ENCODE measurements around the gene SPI1.
A peak's percentile ranks its signal among the peaks of the same experiment; 100 is the strongest.

SPI1 gene

GRCh38 chr11:47356998-47357329 lies 21.4 kb downstream of the SPI1 start:
- no peaks in the 10 kb centered on the region for H3K4me1 ChIP-seq (ENCODE audit: control insufficient read depth, insufficient read depth, low read length)
- no peak overlapping the region for H3K4me3 ChIP-seq (ENCODE audit: low read depth, low read length)
- ChIA-PET CTCF (interaction anchor here (0.6 to 1.4 kb wide), 4 partner anchors 17 to 1029 kb away, joined by 4 to 5 read pairs (median 4); no protein-coding TSS in a partner anchor), POLR2A (no interaction called here)
- no peak overlapping the region for H3K27ac ChIP-seq (ENCODE audit: extremely low read depth, low read depth, low read length)
- H3K36me3 ChIP-seq (ENCODE audit: control insufficient read depth in 2 of 2, insufficient read depth in 1 of 2, low read length in 2 of 2), result no peaks in the 10 kb centered on the region
- TF ChIP-seq, protein P1, sequence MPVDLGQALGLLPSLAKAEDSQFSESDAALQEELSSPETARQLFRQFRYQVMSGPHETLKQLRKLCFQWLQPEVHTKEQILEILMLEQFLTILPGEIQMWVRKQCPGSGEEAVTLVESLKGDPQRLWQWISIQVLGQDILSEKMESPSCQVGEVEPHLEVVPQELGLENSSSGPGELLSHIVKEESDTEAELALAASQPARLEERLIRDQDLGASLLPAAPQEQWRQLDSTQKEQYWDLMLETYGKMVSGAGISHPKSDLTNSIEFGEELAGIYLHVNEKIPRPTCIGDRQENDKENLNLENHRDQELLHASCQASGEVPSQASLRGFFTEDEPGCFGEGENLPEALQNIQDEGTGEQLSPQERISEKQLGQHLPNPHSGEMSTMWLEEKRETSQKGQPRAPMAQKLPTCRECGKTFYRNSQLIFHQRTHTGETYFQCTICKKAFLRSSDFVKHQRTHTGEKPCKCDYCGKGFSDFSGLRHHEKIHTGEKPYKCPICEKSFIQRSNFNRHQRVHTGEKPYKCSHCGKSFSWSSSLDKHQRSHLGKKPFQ (tag by site-specific recombination; IDR thresholded peaks at IDR 0.05), result peak; percentile 97
- TF ChIP-seq ZNF16 (tag by site-specific recombination; IDR thresholded peaks at IDR 0.05; ENCODE audit: low read depth) (no peak), ZNF660 (tag by site-specific recombination; IDR thresholded peaks at IDR 0.05) (no peak), REPIN1 (tag by site-specific recombination; IDR thresholded peaks at IDR 0.05; ENCODE audit: low read depth) (no peak), ZSCAN23 (tag by site-specific recombination; IDR thresholded peaks at IDR 0.05) (no peak), ZFHX2 (tag by site-specific recombination; conservative IDR thresholded peaks at IDR 0.05) (peak; percentile 8; the same call in 1 of the 2 replicates), ZNF473 (tag by site-specific recombination; IDR thresholded peaks at IDR 0.05) (no peak), ZNF544 (tag by site-specific recombination; IDR thresholded peaks at IDR 0.05) (no peak), ZNF596 (tag by site-specific recombination; IDR thresholded peaks at IDR 0.05) (no peak), ZNF169 (tag by site-specific recombination; IDR thresholded peaks at IDR 0.05) (no peak), ZNF311 (tag by site-specific recombination; IDR thresholded peaks at IDR 0.05; ENCODE audit: borderline replicate concordance) (no peak), ATF2 (tag by site-specific recombination; IDR thresholded peaks at IDR 0.05; ENCODE audit: low read depth) (no peak), ZNF23 (tag by site-specific recombination; IDR thresholded peaks at IDR 0.05; ENCODE audit: borderline replicate concordance) (no peak)
- TF ChIP-seq, protein P2, sequence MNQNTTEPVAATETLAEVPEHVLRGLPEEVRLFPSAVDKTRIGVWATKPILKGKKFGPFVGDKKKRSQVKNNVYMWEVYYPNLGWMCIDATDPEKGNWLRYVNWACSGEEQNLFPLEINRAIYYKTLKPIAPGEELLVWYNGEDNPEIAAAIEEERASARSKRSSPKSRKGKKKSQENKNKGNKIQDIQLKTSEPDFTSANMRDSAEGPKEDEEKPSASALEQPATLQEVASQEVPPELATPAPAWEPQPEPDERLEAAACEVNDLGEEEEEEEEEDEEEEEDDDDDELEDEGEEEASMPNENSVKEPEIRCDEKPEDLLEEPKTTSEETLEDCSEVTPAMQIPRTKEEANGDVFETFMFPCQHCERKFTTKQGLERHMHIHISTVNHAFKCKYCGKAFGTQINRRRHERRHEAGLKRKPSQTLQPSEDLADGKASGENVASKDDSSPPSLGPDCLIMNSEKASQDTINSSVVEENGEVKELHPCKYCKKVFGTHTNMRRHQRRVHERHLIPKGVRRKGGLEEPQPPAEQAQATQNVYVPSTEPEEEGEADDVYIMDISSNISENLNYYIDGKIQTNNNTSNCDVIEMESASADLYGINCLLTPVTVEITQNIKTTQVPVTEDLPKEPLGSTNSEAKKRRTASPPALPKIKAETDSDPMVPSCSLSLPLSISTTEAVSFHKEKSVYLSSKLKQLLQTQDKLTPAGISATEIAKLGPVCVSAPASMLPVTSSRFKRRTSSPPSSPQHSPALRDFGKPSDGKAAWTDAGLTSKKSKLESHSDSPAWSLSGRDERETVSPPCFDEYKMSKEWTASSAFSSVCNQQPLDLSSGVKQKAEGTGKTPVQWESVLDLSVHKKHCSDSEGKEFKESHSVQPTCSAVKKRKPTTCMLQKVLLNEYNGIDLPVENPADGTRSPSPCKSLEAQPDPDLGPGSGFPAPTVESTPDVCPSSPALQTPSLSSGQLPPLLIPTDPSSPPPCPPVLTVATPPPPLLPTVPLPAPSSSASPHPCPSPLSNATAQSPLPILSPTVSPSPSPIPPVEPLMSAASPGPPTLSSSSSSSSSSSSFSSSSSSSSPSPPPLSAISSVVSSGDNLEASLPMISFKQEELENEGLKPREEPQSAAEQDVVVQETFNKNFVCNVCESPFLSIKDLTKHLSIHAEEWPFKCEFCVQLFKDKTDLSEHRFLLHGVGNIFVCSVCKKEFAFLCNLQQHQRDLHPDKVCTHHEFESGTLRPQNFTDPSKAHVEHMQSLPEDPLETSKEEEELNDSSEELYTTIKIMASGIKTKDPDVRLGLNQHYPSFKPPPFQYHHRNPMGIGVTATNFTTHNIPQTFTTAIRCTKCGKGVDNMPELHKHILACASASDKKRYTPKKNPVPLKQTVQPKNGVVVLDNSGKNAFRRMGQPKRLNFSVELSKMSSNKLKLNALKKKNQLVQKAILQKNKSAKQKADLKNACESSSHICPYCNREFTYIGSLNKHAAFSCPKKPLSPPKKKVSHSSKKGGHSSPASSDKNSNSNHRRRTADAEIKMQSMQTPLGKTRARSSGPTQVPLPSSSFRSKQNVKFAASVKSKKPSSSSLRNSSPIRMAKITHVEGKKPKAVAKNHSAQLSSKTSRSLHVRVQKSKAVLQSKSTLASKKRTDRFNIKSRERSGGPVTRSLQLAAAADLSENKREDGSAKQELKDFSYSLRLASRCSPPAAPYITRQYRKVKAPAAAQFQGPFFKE (tag by site-specific recombination; IDR thresholded peaks at IDR 0.05; ENCODE audit: borderline replicate concordance), result peak; percentile 84; the same call in 1 of the 2 replicates
- TF ChIP-seq, protein P3, sequence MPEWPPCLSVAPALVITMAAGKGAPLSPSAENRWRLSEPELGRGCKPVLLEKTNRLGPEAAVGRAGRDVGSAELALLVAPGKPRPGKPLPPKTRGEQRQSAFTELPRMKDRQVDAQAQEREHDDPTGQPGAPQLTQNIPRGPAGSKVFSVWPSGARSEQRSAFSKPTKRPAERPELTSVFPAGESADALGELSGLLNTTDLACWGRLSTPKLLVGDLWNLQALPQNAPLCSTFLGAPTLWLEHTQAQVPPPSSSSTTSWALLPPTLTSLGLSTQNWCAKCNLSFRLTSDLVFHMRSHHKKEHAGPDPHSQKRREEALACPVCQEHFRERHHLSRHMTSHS (tag by site-specific recombination; IDR thresholded peaks at IDR 0.05), result no peak
- TF ChIP-seq, protein P4, sequence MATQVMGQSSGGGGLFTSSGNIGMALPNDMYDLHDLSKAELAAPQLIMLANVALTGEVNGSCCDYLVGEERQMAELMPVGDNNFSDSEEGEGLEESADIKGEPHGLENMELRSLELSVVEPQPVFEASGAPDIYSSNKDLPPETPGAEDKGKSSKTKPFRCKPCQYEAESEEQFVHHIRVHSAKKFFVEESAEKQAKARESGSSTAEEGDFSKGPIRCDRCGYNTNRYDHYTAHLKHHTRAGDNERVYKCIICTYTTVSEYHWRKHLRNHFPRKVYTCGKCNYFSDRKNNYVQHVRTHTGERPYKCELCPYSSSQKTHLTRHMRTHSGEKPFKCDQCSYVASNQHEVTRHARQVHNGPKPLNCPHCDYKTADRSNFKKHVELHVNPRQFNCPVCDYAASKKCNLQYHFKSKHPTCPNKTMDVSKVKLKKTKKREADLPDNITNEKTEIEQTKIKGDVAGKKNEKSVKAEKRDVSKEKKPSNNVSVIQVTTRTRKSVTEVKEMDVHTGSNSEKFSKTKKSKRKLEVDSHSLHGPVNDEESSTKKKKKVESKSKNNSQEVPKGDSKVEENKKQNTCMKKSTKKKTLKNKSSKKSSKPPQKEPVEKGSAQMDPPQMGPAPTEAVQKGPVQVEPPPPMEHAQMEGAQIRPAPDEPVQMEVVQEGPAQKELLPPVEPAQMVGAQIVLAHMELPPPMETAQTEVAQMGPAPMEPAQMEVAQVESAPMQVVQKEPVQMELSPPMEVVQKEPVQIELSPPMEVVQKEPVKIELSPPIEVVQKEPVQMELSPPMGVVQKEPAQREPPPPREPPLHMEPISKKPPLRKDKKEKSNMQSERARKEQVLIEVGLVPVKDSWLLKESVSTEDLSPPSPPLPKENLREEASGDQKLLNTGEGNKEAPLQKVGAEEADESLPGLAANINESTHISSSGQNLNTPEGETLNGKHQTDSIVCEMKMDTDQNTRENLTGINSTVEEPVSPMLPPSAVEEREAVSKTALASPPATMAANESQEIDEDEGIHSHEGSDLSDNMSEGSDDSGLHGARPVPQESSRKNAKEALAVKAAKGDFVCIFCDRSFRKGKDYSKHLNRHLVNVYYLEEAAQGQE (tag by site-specific recombination; IDR thresholded peaks at IDR 0.05), result no peak
- H3K9me3 ChIP-seq (ENCODE audit: control insufficient read depth, insufficient read depth, low read depth, low read length), result no peaks in the 10 kb centered on the region

All from HEK293 (cell line).